GM12801 (cell line): Measurements from ENCODE around the gene SHTN1.

Experiments
- CTCF ChIP-seq: IDR thresholded peaks from one replicate; pipeline ENCODE4 v1.5.1; 2011; ENCODE audit warnings: control low read depth; ENCODE audit not compliant: insufficient read length; ENCODE audit errors: extremely low read depth

SHTN1 gene

GRCh38 chr10:116917481-116917880 lies 87.5 kb downstream of the SHTN1 start:
- no peak for TF ChIP-seq CTCF

- no peak for TF ChIP-seq CTCF
These were observed 89.6 kb downstream of the SHTN1 start for GRCh38 chr10:116915340-116915739.

- TF ChIP-seq CTCF = no peak
These were observed 91.3 kb downstream of the SHTN1 start for GRCh38 chr10:116913695-116914094.

GRCh38 chr10:116912162-116912561 lies 92.8 kb downstream of the SHTN1 start:
- no peak for TF ChIP-seq CTCF

- no peak for TF ChIP-seq CTCF
These were observed 94.1 kb downstream of the SHTN1 start for GRCh38 chr10:116910910-116911309.

GRCh38 chr10:116909307-116909706 lies 95.7 kb downstream of the SHTN1 start:
- no peak for TF ChIP-seq CTCF

GRCh38 chr10:116907245-116907987 lies 97.6 kb downstream of the SHTN1 start:
- no peak for TF ChIP-seq CTCF

- TF ChIP-seq CTCF = no peak
These were observed 99.2 kb downstream of the SHTN1 start for GRCh38 chr10:116905845-116906210.
